GM18505 (cell line): ENCODE results near the gene ZNF436.

Source experiments
- ATAC-seq: cut with Tn5 transposase; IDR thresholded peaks from one replicate; pipeline ENCODE4 v1.9.1; 2021; ENCODE audit not compliant: unreplicated experiment
- POLR2A ChIP-seq: IDR thresholded peaks from 4 replicates; pipeline ENCODE4 v1.6.1; 2011; ENCODE audit warnings: borderline replicate concordance; ENCODE audit not compliant: insufficient read depth, insufficient read length; ENCODE audit errors: extremely low read depth

Gene ZNF436

DNA sequence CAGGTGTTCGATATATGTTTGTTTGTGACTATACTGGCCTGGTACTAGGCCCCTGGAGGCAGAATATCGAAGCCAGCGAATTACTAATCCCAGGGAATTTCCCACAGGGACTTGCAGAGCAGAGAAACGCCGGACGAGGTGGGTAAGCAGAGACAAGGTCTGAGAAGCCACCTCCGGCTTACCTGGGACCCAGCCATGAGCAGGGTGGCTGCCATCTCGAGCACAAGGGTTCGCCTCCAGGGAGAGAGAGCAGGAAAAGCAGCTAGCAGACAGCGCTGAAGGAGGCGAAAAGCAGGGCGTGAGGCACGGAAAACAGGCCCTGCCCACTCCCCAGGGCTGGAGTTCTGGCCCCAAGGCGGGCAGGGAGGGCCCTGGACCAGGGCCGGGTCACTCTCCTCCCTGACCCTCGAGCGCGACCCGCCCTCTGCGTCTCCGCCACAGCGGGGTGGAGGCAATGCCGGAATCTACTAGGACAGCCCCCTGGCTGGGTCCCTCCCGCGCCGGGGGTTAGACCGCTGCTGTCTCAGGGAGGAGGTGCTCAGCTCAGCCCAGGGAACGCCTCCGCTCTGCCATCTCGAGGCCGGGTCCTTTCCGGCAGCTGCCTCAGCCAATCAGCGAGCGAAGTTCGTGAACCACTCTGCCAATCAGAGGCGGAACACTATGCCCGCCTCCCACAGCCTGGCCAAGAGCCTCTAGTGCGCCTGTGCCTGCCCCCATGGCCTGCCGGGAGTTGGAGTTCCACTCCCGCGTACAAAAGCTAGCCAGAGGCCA is 1.7 kb downstream of the ZNF436 start:
- peak; percentile 75 for TF ChIP-seq POLR2A
- peak; percentile 90 for ATAC-seq

DNA sequence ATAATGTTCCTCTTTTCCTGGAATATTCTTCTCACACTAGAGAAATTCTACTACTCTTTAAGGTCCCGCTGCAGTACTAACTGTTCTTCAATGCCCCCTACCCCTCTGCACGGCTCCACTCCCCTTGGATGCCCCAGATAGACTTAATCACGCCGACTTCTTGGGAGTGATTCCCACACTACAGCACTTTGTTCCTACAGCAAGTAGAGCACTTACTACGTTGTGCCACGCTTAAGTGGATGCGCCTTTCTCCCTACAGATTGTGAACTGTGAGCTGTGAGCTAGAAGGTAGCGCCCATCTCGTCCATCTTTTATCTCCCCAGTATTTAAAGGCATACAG is 2.2 kb downstream of the ZNF436 start:
- no peak for TF ChIP-seq POLR2A
- no peak for ATAC-seq

DNA sequence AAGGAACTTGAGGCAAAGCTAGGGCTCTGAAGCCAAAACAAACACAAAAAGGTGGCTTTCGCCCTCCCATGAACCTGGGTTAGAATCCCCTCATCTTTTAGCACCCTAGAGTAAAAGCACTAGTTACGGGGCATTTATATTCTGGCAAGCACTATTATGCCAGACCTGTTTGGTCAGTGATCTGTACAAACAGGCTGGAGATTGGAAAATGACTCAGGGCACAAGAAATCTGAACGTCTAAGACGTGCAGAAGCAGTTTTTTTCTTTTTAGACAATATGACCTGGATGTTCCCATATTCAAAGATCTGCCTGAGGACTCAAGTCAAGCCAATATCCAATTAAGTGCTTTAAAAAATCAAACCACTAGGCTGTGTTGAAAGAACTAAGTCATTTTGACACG is 3.0 kb downstream of the ZNF436 start:
- no peak for ATAC-seq
- no peak for TF ChIP-seq POLR2A

DNA sequence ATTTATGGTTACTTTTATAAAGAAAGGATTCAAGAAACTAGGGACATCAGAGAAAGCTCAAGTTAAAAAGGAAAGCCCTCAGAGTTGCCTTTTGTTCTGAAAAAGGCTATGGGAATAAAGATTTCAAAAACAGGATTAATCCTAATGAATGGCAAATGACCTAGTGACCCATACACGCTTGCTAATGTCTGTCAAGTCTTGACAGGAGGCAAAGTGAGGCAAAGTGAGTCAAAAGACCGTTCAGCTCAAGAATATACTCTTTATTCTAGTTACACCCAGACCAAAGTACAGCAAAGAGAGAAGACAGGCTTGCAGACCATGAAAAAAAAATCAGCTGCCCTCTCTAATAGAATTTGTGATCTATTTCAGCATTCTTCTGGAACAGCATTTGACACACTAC is 3.5 kb downstream of the ZNF436 start:
- TF ChIP-seq POLR2A, result no peak

DNA sequence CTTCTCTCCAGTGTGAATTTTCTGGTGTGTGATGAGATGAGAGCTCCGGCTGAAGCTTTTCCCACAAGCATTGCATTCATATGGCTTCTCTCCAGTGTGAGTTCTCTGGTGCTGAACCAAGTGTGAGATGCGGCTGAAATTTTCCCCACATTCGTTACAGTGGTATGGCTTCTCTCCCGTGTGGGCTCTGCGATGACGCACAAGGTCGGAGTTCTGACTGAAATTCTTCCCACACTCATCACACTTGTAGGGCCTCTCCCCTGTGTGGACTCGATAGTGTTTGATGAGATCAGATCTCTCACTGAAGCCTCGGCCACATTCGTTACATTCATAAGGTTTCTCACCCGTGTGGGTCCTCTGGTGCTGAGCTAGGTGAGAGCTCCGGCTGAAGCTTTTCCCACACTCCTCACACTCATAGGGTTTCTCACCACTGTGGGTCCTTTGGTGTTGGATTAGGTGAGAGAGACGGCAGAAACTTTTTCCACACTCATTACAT is 7.4 kb downstream of the ZNF436 start:
- TF ChIP-seq POLR2A, result no peak
- no peak for ATAC-seq

More for the DNA sequence above, 3.5 kb downstream of the ZNF436 start:
- ATAC-seq, result no peak

DNA sequence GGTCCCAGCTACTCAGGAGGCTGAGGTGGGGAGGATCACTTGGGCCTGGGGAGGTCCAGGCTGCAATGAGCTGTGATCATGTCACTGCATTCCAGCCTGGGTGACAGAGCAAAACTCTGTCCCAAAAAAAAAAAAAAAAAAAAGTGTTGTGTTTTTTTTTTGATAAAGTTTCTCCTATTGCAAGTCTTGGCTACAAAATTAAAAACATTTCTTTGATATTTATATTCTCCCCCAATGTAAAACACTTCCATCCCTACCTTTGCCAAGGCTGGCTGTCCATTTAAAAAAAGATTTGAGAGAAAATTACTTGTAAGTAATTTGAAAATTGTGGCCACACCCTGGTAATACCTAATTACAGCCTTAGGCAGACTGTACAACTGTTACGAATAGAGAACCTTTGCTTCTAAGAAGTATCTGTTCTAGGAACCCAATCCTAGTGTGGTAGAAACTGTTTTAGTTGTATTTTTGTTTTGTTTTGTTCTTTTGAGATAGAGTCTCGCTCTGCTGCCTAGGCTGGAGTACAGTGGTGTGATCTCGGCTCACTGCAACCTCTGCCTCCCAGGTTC is 11.2 kb downstream of the ZNF436 start:
- TF ChIP-seq POLR2A, result no peak
- no peak for ATAC-seq

DNA sequence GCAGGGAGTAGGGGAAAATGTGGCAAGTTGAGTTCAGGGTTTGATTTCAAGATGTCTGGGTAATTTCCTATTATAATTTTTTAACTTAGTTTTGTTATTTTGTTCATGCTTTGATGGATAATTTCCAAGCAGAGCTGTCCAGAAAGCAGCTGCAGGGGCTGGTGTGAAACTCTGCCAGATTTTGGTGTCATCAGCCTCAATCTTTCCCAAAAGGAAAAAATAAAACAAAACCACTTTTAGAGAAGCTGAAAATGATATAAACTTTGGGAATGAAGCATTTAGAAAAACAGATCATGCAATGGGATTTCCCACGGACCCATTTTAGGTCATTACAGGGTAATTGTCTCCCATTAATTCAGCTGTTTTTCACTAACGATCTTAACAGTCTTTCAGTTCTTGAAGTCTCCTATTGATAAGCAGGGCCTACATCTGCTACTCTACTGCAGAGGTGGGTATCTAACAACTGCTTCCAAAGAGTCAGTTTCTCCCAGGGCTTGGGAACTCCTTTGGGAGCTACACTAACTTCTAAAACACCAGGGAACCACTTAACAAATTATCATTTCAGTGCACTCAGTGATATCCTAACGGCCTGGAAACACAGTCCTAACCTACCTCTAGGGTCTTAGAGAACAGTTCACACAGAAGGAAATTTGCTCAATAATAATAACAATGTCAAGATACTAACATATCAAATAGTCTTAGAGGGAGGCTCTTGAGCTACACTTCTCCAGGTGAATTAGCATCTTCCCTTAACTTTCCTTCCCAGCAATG is 12.3 kb downstream of the ZNF436 start:
- no peak for TF ChIP-seq POLR2A
- no peak for ATAC-seq

DNA sequence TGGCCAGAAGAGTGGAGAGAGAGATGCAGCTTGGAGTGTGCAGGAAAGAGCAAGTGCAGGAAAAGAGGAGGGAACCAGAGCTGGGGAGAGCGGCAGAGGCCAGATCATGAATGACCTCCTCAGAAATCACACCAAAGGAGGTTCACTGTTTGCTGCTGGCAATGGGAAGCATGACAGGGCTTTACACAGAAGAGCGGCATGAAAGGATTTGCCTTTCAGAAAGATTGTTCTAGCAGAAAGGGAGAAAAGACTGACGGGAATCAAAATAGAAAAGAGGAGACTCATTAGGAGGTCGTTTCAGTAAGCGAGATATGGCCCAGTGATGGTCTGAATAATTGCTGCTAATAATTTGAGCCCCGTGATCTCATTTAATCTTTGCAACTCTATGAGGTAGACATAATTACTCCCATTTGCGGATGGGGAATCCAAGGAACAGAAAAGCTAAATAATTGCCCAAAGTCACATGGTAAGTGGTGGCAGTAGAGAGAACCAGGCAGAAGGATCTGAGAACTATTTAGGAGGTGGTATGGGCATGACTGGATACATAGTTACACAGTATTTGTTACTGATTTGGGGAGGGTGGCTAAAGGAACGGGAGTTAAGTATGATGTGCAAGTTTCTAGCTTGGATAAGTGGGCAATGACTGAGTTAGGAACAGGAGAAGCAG is 13.0 kb downstream of the ZNF436 start:
- no peak for TF ChIP-seq POLR2A
- no peak for ATAC-seq

DNA sequence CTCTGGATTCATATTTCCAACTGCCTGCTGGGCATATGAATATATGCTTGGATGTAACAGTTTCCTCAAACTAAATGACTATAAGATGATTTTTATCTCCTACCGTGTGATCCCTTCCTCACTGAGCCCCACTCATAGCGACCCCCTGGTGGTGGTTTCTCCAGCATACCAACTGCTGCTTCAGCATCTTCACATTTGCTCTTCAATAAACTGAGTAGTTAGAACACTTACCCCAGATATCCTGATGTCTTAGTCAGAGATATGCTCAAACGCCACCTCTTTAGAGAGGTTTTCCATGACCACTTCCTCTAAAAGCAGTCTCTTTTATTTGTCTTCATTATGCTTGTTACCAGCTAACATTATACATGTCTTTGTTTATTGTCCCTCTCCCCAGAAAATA is 15.4 kb downstream of the ZNF436 start:
- no peak for ATAC-seq

DNA sequence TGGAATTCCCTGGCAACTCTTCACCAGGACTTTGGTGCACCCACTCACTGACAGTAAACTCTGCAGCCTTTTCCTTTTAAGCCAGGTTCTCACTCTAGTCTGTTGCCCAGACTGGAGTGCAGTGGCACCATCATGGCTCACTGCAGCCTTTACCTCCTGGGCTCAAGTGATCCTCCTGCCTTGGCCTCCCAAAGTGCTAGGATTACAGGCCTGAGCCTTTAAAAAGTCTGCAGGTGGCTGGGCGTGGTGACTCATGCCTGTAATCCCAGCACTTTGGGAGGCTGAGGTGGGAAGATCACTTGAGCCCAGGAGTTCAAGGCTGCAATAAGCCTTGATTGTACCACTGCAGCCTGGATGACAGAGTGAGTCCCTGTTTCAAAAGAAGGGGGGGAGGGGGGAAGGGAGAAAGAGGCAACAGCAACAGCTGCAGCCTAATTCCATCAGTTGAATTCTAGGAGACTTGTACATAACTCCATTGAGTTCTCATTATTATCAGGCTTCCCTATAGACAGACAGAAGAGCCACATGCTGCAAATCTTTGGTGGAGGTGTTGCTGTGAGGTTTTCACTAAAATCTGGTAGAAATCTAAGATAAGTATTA is 17.4 kb downstream of the ZNF436 start:
- no peak for ATAC-seq
- TF ChIP-seq POLR2A, result no peak

More for the DNA sequence above, 15.4 kb downstream of the ZNF436 start:
- TF ChIP-seq POLR2A, result no peak

DNA sequence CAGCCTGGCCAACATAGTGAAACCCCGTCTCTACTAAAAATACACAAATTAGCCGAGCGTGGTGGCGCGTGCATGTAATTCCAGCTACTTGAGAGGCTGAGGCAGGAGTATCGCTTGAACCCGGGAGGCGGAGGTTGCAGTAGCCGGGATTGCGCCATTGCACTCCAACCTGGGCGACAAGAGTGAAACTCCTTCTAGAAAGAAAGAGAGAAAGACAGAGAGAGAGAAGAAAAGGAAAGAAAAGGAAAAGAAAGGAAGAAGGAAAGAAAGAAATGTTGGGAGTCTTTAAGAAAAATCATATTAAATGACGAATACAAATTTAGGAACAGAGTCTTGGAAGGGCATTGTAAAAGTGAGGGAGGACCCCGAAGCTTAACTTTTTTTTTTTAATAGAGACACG is 23.7 kb downstream of the ZNF436 start:
- no peak for ATAC-seq
- TF ChIP-seq POLR2A, result no peak

DNA sequence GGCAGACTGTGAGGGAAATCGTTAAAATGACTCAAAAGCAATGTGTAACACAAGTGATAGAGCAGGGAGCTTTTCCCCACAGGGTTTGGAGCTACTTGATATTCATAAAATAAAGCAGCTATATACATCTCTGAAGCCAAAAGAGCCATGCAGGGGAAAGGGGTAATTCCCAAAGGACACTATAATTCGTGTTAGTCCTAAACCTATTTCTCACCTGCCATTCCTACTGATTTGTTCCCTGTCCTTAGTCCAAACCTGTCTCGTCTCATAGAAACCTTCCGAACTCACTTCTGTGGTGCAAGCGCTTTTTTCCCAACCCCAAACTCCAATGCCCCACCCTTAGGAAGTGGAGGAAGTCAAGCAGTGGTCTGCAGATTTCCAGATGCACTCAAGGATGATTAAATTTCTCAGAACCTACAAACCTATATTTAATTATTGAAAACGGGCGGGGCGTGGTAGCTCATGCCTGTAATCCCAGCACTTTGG is 24.6 kb downstream of the ZNF436 start:
- ATAC-seq, result no peak
- no peak for TF ChIP-seq POLR2A
